GM13977 (cell line): Measurements from ENCODE around the gene LILRA1.
"Not testable (repeated sequence)": the region's sequence is repeated elsewhere in the genome, so short reads cannot be mapped to it uniquely, and the experiment has no call there.

Experiments
- DNase-seq: peaks from one replicate; pipeline ENCODE4 v3.0.0; 2012; ENCODE audit warnings: low spot score
- in situ Hi-C: fragments of 300-500 bp; cut with MboI; formaldehyde crosslinking; loops from one replicate; pipeline ENCODE4 v1.12.0; 2022; ENCODE audit warnings: low sequenced_read_pairs, low pct_unique_long_range_greater_than_20kb, mixed read lengths, inconsistent platforms; ENCODE audit not compliant: unreplicated experiment
- TF ChIP-seq, protein P1 (sequence below): IDR thresholded peaks from 2 replicates; pipeline ENCODE4 v1.5.1; 2012; ENCODE audit warnings: mild to moderate bottlenecking, control low read depth; ENCODE audit not compliant: insufficient read depth; ENCODE audit errors: extremely low read depth, missing control alignments

LILRA1 gene

GRCh38 chr19:54554896-54555295 is 38.5 kb upstream of the LILRA1 start:
- in situ Hi-C loops, result no loop called here
- TF ChIP-seq, protein P1, sequence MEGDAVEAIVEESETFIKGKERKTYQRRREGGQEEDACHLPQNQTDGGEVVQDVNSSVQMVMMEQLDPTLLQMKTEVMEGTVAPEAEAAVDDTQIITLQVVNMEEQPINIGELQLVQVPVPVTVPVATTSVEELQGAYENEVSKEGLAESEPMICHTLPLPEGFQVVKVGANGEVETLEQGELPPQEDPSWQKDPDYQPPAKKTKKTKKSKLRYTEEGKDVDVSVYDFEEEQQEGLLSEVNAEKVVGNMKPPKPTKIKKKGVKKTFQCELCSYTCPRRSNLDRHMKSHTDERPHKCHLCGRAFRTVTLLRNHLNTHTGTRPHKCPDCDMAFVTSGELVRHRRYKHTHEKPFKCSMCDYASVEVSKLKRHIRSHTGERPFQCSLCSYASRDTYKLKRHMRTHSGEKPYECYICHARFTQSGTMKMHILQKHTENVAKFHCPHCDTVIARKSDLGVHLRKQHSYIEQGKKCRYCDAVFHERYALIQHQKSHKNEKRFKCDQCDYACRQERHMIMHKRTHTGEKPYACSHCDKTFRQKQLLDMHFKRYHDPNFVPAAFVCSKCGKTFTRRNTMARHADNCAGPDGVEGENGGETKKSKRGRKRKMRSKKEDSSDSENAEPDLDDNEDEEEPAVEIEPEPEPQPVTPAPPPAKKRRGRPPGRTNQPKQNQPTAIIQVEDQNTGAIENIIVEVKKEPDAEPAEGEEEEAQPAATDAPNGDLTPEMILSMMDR, result no peak

GRCh38 chr19:54556194-54556593 is 37.2 kb upstream of the LILRA1 start:
- DNase-seq, result peak; percentile 27
- TF ChIP-seq, protein P1, result no peak
- in situ Hi-C loops, result no loop called here

More at GRCh38 chr19:54554896-54555295, 38.5 kb upstream of the LILRA1 start:
- no peak for DNase-seq

DNA sequence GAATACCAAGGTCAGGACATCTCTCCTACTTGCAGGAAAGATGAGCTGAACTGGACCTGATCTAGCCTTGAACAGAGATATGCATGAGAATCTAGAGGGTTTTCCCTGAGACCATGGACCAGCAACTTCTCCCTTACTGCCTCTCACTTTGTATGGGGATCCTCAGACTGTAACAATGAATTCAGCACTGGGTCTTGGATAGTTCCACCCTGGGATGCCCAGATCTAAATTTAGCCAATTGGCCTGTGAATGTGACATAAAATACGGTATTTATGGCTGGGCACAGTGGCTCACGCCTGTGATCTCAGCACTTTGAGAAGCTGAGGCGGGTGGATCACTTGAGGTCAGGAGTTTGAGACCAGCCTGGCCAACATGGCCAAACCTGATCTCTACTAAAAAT is 35.1 kb upstream of the LILRA1 start:
- DNase-seq, result no peak
- in situ Hi-C loops, result no loop called here
- TF ChIP-seq, protein P1, result no peak

GRCh38 chr19:54560881-54561385 is 32.5 kb upstream of the LILRA1 start:
- DNase-seq, result no peak
- in situ Hi-C loops, result no loop called here

GRCh38 chr19:54561840-54562239 is 31.6 kb upstream of the LILRA1 start:
- TF ChIP-seq, protein P1, result no peak
- in situ Hi-C loops, result no loop called here
- no peak for DNase-seq

More at GRCh38 chr19:54560881-54561385, 32.5 kb upstream of the LILRA1 start:
- TF ChIP-seq, protein P1, result no peak

GRCh38 chr19:54563206-54563605 is 30.2 kb upstream of the LILRA1 start:
- DNase-seq, in situ Hi-C loops: not testable (repeated sequence)

DNA sequence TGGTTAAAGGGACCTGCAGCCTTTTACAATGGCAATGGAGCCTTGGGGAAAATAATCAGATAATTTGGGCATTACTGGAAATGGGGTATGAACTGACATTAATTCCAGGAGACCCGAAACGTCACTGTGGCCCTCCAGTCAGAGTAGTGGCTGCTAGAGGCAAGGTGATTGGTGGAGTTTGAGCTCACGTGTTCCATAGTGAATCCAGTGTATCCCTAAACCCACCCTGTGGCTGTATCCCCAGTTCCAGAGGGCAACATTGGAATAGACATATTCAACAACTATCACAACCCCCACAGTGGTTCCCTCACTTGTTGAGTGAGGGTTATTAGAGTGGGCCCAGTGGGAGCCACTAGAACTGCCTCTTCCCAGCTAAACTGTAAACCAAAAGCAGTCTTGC is 23.1 kb upstream of the LILRA1 start:
- TF ChIP-seq, protein P1, result no peak
- in situ Hi-C loops, result no loop called here
- DNase-seq, result no peak

GRCh38 chr19:54571715-54572615 is 21.5 kb upstream of the LILRA1 start:
- in situ Hi-C loops, DNase-seq: not testable (repeated sequence)
